ENCODE measurements around the gene BCR. TPM values are rescaled to one million over a fixed set of nuclear protein-coding genes. Genes with fewer than 3 reads are reported as not detected.
"Not testable (repeated sequence)": the region's sequence is repeated elsewhere in the genome, so short reads cannot be mapped to it uniquely, and the experiment has no call there.

Gene BCR
- total RNA-seq, 1 donor from 2014 or later = 32.0 TPM

DNA sequence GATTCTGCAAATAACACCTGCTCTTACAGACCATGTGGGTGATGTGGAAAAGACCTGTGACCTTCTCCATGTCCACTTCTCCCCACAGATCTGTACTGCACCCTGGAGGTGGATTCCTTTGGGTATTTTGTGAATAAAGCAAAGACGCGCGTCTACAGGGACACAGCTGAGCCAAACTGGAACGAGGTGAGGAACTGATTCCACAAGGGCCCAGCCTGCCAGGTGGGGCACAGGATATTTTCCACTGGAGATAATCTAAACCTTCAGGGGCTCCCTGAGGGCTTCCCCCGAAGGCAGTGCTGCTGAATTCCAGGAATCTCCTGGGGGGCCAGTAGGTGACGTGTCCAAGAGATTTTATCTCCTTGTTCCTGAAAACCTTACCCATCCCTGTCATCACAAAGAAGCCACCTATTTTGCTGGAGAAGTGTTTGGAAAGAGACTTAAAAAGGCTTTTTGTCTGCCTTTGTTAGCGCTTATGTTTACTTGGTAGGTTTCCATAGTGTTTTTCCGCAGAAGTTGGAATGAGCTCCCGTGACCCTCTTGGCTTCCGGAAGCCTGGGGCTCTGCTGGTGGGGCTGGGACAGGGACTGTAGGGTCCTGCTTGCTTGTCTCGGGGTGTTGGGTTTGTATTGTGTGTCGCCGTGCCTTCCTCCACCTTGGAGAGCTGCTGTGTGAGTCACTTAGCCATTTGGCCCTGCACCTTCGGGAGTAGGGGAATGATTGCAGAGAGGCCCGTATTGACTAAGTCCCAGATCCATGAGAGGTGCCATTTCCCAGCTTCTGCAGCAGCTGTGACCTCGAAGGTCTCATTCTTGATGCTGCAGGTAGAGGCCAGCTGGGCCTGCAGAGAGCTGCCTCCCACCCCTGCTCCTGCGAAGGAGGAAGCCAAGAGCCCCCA, 112.4 kb downstream of the BCR start:
- no peaks in the 10 kb centered on the region for H3K9me3 Mint-ChIP-seq
- H3K27me3 Mint-ChIP-seq (ENCODE audit: low read depth) = no peaks in the 10 kb centered on the region
- H3K4me1 Mint-ChIP-seq (ENCODE audit: low read depth) = no peaks in the 10 kb centered on the region
- intact Hi-C loops (cut with micrococcal nuclease) = no loop called here
- H3K36me3 Mint-ChIP-seq (ENCODE audit: low read depth) = peaks cover 32% of the 10 kb centered on the region
- no peak for DNase-seq (ENCODE audit: low spot score)
- no peak overlapping the region for H3K4me3 Mint-ChIP-seq (ENCODE audit: low read depth)
- H3K27ac Mint-ChIP-seq = no peak overlapping the region

- no peaks in the 10 kb centered on the region for H3K27me3 Mint-ChIP-seq (ENCODE audit: low read depth)
- no peak for DNase-seq (ENCODE audit: low spot score)
These were observed 113.4 kb downstream of the BCR start for GRCh38 chr22:23293720-23294119.

GRCh38 chr22:23294221-23294620, 113.9 kb downstream of the BCR start:
- H3K4me3 Mint-ChIP-seq (ENCODE audit: low read depth) = no peak overlapping the region
- H3K27me3 Mint-ChIP-seq (ENCODE audit: low read depth) = no peaks in the 10 kb centered on the region
- no peaks in the 10 kb centered on the region for H3K4me1 Mint-ChIP-seq (ENCODE audit: low read depth)
- H3K36me3 Mint-ChIP-seq (ENCODE audit: low read depth) = peaks cover 32% of the 10 kb centered on the region
- H3K9me3 Mint-ChIP-seq = no peaks in the 10 kb centered on the region
- no peak overlapping the region for H3K27ac Mint-ChIP-seq
- intact Hi-C loops (cut with micrococcal nuclease) = no loop called here
- no peak for DNase-seq (ENCODE audit: low spot score)

More at GRCh38 chr22:23293720-23294119, 113.4 kb downstream of the BCR start:
- Mint-ChIP-seq H3K9me3 (no peaks in the 10 kb centered on the region), H3K27ac (no peak overlapping the region), H3K4me1 (ENCODE audit: low read depth) (no peaks in the 10 kb centered on the region), H3K4me3 (ENCODE audit: low read depth) (no peak overlapping the region), H3K36me3 (ENCODE audit: low read depth) (peaks cover 32% of the 10 kb centered on the region)
- intact Hi-C loops (cut with micrococcal nuclease) = no loop called here

- no peaks in the 10 kb centered on the region for H3K27me3 Mint-ChIP-seq (ENCODE audit: low read depth)
- H3K4me3 Mint-ChIP-seq (ENCODE audit: low read depth) = no peak overlapping the region
- no peak for DNase-seq (ENCODE audit: low spot score)
- no peaks in the 10 kb centered on the region for H3K9me3 Mint-ChIP-seq
- H3K4me1 Mint-ChIP-seq (ENCODE audit: low read depth) = no peaks in the 10 kb centered on the region
- intact Hi-C loops (cut with micrococcal nuclease) = no loop called here
- peaks cover 9% of the 10 kb centered on the region for H3K36me3 Mint-ChIP-seq (ENCODE audit: low read depth)
- H3K27ac Mint-ChIP-seq = no peak overlapping the region
These were observed 120.2 kb downstream of the BCR start for GRCh38 chr22:23300476-23300875.

- H3K36me3 Mint-ChIP-seq (ENCODE audit: low read depth) = peaks cover 9% of the 10 kb centered on the region
These were observed 121.3 kb downstream of the BCR start for GRCh38 chr22:23301591-23301990.

DNA sequence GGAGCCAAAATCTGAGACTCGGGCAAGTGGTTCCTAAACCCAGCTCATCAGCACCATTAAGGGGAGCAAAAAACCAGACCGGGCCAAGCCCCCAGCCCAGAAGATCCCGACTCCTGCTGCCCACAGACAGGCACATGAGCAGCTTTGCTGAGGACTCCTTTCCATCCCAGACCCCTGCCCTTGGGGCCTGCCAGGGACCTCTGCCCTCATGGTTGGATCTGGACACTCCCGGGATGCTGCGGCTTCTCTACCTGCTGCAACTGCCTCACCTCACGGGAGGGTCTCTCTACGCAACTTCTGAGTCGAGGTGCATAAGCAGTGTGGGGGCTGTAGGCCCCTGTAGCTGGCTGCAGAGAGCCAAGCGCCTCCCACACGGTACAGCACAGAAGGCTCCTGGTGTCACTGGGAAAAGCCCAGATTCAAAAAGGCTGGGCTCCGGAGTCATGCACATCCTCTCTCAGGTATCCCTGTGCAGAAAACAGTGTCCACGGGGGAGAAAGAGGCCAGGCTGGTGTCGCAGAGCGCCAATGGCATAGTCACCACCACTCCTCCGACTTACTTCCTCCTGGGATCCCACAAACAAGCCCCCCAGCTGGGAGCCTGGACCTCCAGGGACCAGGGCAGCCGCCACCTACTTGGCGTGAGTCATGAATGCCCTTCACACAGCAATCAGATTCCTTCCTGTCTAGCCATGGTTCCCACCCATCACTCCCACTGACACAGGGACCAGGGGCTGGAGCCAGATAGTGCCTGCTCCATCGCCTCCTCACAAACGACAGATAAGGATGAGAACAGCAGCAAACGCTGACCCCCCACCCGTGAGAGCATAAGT, 122.1 kb downstream of the BCR start:
- no peaks in the 10 kb centered on the region for H3K4me1 Mint-ChIP-seq (ENCODE audit: low read depth)
- H3K27me3 Mint-ChIP-seq (ENCODE audit: low read depth) = no peaks in the 10 kb centered on the region
- H3K27ac Mint-ChIP-seq = no peak overlapping the region
- H3K36me3 Mint-ChIP-seq (ENCODE audit: low read depth) = peaks cover 5% of the 10 kb centered on the region
- no peaks in the 10 kb centered on the region for H3K9me3 Mint-ChIP-seq
- intact Hi-C loops (cut with micrococcal nuclease) = no loop called here
- DNase-seq (ENCODE audit: low spot score) = no peak
- no peak overlapping the region for H3K4me3 Mint-ChIP-seq (ENCODE audit: low read depth)

More at GRCh38 chr22:23301591-23301990, 121.3 kb downstream of the BCR start:
- H3K4me3 Mint-ChIP-seq (ENCODE audit: low read depth) = no peak overlapping the region
- no peak for DNase-seq (ENCODE audit: low spot score)
- intact Hi-C loops (cut with micrococcal nuclease) = no loop called here
- H3K27ac Mint-ChIP-seq = no peak overlapping the region
- no peaks in the 10 kb centered on the region for H3K4me1 Mint-ChIP-seq (ENCODE audit: low read depth)
- no peaks in the 10 kb centered on the region for H3K27me3 Mint-ChIP-seq (ENCODE audit: low read depth)
- H3K9me3 Mint-ChIP-seq = no peaks in the 10 kb centered on the region

GRCh38 chr22:23305321-23305910, 125.1 kb downstream of the BCR start:
- H3K36me3 Mint-ChIP-seq (ENCODE audit: low read depth) = peaks cover 5% of the 10 kb centered on the region
- no peak overlapping the region for H3K4me3 Mint-ChIP-seq (ENCODE audit: low read depth)
- no peaks in the 10 kb centered on the region for H3K4me1 Mint-ChIP-seq (ENCODE audit: low read depth)
- H3K9me3 Mint-ChIP-seq = no peaks in the 10 kb centered on the region
- no peaks in the 10 kb centered on the region for H3K27me3 Mint-ChIP-seq (ENCODE audit: low read depth)
- intact Hi-C loops (cut with micrococcal nuclease) = no loop called here
- no peak for DNase-seq (ENCODE audit: low spot score)
- no peak overlapping the region for H3K27ac Mint-ChIP-seq

- DNase-seq (ENCODE audit: low spot score) = no peak
- Mint-ChIP-seq H3K4me3 (ENCODE audit: low read depth) (no peak overlapping the region), H3K27me3 (ENCODE audit: low read depth) (no peaks in the 10 kb centered on the region), H3K9me3 (no peaks in the 10 kb centered on the region), H3K27ac (no peak overlapping the region), H3K36me3 (ENCODE audit: low read depth) (peaks cover 5% of the 10 kb centered on the region), H3K4me1 (ENCODE audit: low read depth) (no peaks in the 10 kb centered on the region)
- intact Hi-C loops (cut with micrococcal nuclease) = no loop called here
These were observed 125.6 kb downstream of the BCR start for GRCh38 chr22:23305922-23306374.

DNA sequence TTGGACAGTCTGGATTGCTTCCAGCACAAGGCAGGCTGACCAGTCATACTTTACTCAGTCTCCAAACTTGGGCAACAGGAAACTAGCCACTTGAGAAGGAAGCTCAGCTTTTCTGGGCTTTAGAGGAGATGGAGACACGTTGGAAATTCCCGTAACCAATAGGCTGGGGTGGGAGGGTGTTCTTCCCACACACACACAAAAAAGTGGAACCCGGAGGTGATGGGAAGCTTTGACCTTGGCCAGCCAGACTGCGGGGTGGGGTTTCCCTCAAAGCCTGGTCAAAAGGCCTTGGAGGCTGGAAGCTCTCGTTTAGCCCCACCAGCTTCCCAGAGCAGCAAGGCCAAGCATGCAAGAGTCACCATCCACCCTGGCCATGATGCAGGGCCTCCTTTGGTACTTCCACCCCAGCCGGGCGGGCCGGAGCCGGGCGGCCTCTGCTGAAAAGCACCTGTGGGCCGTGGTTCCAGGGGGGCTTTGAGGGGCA, 126.2 kb downstream of the BCR start:
- peaks cover 5% of the 10 kb centered on the region for H3K36me3 Mint-ChIP-seq (ENCODE audit: low read depth)
- no peaks in the 10 kb centered on the region for H3K9me3 Mint-ChIP-seq
- H3K27ac Mint-ChIP-seq = no peak overlapping the region
- no peaks in the 10 kb centered on the region for H3K4me1 Mint-ChIP-seq (ENCODE audit: low read depth)
- H3K4me3 Mint-ChIP-seq (ENCODE audit: low read depth) = no peak overlapping the region
- no peak for DNase-seq (ENCODE audit: low spot score)
- intact Hi-C loops (cut with micrococcal nuclease) = no loop called here
- H3K27me3 Mint-ChIP-seq (ENCODE audit: low read depth) = no peaks in the 10 kb centered on the region

GRCh38 chr22:23306926-23307325, 126.6 kb downstream of the BCR start:
- Mint-ChIP-seq H3K27ac (no peak overlapping the region), H3K9me3 (no peaks in the 10 kb centered on the region), H3K36me3 (ENCODE audit: low read depth) (peaks cover 5% of the 10 kb centered on the region), H3K4me1 (ENCODE audit: low read depth) (no peaks in the 10 kb centered on the region), H3K27me3 (ENCODE audit: low read depth) (no peaks in the 10 kb centered on the region), H3K4me3 (ENCODE audit: low read depth) (no peak overlapping the region)
- DNase-seq (ENCODE audit: low spot score) = no peak
- intact Hi-C loops (cut with micrococcal nuclease) = no loop called here

- intact Hi-C loops (cut with micrococcal nuclease); H3K36me3 Mint-ChIP-seq (ENCODE audit: low read depth); H3K4me1 Mint-ChIP-seq (ENCODE audit: low read depth); H3K9me3 Mint-ChIP-seq; DNase-seq (ENCODE audit: low spot score); H3K27ac Mint-ChIP-seq; H3K4me3 Mint-ChIP-seq (ENCODE audit: low read depth); H3K27me3 Mint-ChIP-seq (ENCODE audit: low read depth): not testable (repeated sequence)
These were observed 127.2 kb downstream of the BCR start for GRCh38 chr22:23307511-23307910.

DNA sequence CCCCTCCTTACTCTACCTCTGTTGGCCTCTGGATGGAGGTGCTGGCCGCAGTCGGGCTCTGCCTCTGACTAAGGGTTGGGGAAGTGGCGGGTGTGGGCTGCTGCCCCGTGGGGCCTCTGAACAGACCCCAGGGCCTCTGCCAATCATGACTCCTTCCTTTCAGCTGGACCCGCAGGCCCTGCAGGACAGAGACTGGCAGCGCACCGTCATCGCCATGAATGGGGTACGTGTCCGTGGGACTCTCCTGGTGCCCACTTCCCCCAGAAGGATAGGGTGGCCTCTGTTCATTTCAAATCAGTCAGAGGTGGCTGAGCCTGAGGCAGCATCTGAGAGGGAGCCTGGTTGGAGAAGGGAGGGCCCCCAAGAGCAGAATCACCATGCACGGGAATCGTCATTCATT, 129.0 kb downstream of the BCR start:
- intact Hi-C loops (cut with micrococcal nuclease); H3K9me3 Mint-ChIP-seq; H3K4me3 Mint-ChIP-seq (ENCODE audit: low read depth); H3K4me1 Mint-ChIP-seq (ENCODE audit: low read depth); DNase-seq (ENCODE audit: low spot score); H3K27me3 Mint-ChIP-seq (ENCODE audit: low read depth); H3K36me3 Mint-ChIP-seq (ENCODE audit: low read depth); H3K27ac Mint-ChIP-seq: not testable (repeated sequence)
